GM21786 (cell line): Measurements from ENCODE around the gene SUMF1.
A peak's percentile ranks its signal among the peaks of the same experiment; 100 is the strongest.

Experiments
- ATAC-seq: cut with Tn5 transposase; IDR thresholded peaks from one replicate; pipeline ENCODE4 v1.9.1; 2021; ENCODE audit not compliant: unreplicated experiment

The SUMF1 gene

DNA sequence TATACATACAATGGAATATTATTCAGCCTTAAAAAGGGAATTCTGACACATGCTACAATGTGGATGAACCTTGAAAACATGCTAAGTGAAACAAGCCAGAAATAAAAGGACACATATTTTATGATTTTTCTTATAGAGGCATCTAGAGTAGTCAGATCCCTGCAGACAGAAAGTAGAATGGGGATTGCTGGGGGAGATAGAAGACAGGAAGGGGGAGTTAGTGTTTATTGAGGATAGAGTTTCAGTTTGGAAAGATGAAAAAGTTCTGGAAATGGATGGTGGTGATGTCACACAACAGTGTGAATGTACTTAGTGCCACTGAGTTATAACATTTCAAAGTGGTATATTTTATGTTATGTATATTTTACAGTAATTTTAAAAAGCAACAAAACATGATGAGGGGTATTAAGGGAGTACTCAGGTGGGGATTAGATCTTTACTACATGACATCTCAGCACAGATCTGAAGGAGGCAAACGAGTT, 30.8 kb upstream of the SUMF1 start:
- no peak for ATAC-seq

DNA sequence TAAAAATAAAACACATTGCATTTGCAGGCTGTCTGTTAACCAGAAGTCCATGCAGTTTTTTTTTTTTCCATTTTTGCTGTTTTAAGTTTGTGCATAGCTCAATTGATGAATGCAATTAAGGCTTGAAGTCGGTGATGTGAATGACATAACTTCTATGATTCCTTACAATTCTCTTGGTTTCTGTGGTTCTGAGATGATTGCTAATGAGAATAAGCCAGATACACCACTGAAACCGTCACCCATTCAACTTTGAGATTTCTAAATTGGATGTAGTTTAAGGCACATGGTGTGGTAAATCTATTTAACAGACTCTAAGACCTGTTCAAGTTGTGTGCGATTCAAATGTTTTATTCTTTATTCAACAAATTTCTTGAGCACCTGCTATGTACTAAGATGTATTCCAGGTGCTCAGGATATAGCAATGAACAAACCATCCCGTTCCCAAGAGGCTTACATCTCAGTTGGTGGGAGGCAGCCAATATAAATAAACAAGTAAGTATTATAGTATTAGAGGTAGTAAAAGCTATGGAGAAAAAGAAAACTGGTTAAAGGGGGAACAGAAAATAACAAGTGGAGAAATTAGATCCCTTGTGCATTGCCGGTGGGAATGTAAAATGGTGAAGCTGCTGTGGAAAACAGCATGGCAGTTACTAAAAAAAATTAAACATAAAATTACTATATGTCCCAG, 30.1 kb upstream of the SUMF1 start:
- ATAC-seq: no peak

DNA sequence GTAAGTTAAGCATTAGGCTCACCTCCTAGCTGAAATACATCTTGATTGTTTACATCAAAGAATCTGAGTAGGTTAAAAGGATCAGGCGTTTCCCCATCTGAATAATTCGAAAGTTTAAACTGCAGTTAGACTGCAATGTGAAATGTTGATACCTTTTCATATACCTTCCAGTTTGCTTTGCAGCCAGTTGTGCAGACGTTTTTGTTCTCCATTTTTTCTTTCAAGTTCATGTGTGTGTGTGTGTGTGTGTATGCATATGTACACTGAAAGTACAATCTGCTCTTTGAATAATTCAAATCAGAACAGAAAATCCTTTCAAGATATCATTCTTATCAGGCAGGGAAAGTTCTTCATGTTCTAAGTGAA, 29.0 kb upstream of the SUMF1 start:
- no peak for ATAC-seq

DNA sequence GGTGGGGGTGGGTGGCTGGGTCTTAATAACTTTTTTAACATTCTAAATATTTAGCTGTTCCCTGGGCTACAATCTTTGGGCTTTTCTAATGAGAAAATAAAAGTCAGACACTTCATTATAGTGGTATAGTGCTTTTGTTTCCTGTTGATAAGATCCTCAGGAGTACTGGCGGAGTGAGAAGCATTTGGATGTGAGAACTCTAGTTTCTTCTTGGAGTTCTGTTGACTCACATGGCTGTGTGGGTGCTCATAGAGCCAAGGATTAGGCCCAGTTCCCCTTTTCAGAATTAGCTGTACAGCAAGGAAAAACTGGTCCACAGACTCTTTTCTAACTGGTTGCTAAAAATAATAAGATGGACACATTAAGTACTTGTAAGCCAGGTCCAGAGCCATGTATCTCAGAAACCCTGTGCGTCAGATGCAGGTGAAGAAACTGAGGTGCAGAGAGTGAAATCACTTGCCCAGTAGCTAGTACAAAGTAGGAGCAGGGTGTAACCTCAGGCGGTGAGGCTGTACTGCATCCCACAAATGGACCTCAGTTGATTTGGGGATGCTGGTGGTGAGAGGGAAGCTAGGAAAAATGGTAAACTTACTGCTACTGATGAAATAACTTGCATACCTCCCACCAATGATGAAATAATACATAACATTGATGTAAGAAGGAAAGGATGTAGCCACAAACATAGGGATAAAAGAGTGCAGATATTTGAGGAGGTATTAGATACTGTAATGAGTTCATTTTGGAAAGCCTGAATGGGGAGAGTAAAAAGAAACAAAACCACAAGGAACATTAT, 28.4 kb upstream of the SUMF1 start:
- no peak for ATAC-seq

DNA sequence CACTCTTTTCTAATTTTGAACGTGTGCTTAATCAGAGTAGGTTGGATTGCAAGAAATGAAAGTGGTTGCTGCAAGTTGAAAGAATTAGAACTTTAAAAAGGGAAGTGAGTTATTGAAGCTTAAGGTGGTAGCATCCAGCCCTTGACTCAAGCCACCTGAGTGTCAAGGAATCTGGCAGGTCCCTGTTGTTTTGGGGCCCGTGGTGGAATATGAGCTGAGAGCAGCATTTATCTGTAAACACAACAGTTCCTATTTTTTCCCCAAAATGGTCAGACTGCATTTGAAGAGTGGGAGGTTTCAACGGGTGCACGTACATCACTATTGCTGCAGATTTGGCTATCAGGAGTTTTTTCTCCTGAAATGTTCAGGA, 27.8 kb upstream of the SUMF1 start:
- ATAC-seq: peak; percentile 24

DNA sequence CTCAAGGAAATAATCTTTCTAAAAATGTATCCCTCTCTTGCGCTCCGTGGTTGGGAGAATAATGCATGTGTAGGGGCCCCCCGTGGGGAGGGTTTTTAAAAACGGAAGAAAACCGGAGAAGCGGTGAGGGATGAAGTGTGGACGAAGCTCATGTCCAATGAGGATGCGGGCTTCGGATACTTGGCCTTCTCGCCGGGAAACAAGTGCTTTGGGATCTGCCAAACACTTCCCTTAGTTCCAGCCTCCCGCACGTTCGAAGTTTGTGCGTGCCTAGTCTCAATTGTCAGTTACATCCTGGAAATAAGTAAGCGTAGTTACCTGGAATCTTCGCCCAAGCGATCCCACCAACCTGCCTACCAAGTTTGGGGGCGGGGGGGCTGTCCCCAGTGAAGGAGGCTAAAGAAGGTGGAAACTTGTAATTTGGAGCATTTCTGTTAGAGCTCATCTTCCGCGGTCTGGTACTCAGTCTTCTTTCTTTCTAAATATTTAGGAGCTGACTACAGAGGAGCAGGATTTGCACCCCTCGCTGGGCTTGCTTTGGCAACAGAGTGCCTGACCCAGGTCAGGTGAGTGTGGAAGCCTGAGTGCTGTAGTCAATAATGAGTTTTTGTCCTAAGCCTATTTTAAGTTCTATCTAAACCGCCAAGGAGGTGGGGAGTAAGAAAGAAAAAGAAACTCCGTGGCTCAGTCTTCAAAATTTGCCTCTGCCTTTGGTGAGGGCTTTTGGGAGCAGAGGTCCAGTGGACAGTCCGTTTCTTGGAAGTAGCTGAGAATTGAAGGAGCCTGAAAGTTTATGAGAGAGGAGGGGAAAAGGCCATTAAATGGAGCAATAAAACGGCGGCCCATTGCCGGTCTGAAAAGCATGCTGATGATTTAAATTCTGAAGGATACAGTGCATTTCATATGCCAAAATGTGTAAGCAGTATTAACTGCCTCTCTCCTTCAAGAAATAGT, 27.1 kb upstream of the SUMF1 start:
- no peak for ATAC-seq

DNA sequence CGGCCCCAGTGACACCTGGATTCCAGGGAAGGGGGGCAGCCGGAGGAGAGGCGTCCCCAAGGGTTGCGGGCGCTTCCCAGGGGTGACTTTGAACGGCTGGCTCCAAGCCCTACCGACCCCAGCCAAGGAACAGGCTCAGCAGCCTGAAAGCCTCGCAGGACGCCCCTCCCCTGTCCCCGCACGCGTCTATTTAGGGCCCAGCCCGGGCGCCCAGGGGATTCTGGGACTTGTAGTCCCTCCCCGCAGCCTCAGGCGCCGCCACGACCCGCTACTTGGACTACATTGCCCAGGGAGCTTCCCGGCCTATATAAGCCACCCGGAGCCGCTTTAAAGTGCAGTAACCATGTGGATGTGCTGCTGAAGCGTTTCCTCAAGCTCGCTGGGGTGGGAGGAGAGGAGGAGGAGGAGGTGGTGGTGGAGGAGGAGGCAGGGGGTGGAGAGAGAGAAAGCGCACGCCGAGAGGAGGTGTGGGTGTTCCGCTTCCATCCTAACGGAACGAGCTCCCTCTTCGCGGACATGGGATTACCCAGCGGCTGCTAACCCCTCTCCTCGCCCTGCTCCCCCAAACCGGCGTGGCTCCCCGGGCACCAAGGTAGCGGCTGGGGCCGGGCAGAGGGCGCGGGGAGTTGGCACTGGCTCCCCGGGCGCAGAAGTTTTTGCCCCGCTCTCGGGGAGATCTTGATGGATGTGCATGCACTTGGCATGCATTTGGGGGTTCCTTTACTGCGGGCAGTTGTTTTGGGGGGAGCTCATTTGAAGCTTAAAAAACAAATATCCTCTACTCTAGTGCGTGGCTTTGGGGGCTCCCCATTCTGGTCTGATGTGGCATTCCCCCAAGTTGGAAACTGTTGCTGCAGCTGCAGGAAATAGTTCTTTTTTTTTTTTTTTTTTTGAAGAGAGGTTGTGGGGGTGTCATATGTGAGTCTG, 26.2 kb upstream of the SUMF1 start, which contains the start of gene ITPR1:
TSS of gene ITPR1 (plus strand) at position 335 of the 927 bp plus-strand sequence. CDS start 23,144 bp downstream, outside the sequence.
- ATAC-seq: peak; percentile 89

DNA sequence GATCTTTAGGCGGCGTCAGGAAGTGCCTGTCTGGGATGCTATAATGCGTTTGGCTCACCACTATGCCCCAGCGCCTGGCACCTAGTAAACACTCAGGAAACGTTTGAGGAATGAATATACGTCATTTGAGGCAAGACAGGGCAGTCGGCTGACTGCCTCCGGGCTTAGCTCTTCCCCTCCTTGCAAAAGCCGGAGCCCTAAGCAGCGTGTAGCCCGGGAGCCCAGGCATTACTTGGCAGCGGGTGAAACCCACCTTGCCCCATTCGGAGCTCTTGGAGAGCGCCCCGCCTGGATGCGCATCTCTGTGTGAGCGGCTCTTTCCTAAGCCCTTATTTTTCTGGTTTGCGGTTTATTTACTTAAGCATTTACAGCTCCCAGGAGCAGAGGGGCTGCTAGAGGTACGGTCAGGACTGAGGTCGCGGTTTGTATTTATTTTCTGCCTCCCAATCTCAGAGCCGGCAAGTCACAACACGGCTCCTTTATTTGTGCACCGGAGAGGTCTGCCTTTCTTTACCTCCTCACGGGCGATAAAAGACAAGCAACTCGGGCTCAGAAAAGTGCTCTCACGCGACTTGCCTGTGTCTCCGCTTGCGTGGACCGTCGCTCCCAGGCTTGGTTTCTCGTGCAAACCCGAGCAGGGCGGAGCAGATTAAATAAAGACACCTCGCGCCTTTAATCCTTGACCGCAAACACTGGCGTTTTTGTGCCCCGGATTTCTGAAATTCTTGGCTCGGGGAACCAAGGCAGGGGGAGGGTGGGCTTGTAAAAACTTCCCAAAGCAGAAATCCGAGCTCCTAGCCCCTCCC, 25.3 kb upstream of the SUMF1 start:
- no peak for ATAC-seq

DNA sequence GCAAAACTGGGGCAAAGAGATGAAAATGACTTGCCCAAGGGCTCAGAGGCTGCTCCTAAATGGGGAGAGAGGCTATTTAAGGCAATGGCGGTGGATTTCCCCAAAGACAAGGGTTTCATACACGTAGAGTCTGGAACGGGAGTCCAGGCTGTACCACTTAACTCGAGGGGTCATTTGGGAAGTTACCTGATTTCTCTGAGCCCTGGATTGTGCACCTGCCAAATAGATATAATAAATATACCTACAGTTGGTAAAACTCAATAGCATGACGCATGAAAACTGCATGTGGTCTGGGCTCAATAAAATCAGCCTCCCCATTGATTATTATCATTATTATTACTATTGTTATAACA, 24.8 kb upstream of the SUMF1 start:
- no peak for ATAC-seq

DNA sequence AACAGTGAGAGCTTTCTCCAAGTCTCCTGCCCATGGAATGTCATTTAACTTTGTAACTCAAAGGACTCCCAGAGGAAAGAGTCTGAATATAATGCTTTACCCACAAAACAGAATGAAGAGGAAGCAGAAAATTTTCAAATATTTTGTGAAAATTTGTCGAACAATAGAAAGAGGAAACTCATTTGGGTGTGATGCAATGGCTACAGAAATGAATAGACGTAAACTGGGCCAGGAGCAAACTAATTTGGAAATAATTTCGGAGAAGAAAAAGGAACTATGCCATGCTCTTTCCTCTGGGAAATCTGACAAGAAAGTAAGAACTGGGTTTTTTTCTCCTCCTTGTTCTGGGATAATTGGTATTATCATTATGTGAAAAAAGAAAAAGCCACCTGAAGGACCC, 11.2 kb upstream of the SUMF1 start:
- no peak for ATAC-seq

DNA sequence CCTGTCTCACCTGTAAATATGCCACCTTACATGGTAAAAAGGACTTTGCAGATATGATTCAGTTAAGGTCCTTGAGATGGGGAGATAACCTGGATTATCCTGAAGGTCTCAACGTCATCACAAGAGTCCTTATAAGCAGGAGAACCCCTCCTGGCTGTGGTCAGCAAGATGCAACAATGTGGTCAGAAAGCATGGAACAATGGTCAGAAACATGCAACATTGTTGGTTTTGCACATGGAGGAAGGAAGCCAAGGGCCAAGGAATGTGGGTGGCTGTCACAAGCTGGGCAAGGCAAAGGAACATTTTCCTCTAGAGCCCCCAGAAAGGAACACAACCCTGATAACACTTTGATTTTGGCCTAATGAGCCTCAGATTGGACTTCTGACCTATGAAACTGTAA, 9.4 kb upstream of the SUMF1 start:
- ATAC-seq: no peak

DNA sequence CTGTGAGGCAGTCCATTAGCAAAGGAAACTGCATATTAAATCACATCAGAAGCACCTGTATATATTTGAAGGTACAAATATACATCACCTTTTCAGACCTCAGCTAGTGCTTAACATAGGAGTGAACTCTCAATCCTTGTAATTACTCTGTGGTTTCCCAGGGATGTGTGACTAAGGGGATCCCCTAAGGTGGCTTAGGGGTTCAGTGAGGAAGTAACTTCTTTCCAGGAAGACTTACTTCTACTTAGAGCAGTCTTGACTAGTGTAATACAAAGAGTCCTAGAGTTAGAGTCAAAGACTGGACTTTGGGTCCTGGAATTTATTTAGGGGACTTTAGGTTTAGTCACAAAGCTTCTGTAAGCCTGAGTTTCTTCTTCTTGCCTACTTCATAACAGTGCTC, 8.7 kb upstream of the SUMF1 start:
- ATAC-seq: no peak

DNA sequence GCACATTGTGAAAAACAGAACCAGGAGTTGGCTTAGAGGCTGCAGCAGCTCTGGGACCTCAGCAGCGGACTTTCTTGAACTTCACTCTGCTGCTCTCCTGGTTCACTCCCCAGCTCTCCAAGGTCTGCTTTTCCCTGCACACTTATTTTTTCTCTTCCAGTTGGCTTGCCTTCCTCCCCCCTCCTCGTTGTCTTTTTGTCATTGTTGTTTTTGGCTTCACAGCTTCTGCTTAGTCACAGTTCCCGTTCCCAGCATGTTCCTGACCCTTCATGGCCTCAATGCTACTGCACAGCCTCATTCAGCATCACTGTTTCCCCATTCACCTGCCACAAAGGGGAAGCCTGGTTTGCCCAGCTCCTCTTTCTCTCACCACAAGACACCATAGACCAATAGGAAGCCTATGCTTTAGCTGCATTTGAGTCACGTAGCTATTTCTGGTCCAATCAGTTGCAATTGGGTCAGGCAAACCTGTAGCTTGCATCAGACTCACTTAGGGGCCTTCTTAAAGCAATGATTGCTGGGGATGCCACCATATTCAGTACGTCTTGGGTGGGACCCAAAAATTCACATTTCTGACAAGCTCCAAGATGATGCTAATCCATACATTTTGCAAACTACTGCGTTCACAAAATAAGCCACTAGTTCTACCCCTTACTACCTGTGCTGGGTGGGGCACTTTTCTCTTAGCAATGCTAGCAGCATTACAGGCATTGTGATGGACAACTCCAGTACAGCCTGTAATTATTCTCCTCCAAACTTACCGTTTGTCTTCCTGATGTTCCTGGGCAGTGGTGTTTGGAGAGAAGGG, 7.8 kb upstream of the SUMF1 start:
- ATAC-seq: peak; percentile 61

DNA sequence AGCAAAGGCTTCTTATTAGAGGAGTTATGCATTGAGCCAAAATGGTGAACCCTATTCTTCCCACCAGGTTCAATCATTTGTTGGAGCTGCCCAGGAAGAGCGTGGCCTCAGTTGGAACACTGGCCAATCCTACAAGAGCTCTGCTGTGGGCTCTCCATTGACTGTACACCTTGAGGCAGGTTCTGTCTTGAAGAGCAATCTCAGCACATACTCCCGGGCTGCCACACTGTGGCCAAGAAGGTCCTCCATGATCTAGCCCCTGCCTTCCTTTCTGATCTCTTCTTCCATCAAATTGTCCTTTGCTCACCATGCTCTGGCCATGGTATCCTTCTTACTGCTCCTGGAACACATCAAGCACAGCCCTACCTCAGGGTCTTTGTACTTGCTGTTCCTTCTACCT, 5.7 kb upstream of the SUMF1 start:
- ATAC-seq: no peak

DNA sequence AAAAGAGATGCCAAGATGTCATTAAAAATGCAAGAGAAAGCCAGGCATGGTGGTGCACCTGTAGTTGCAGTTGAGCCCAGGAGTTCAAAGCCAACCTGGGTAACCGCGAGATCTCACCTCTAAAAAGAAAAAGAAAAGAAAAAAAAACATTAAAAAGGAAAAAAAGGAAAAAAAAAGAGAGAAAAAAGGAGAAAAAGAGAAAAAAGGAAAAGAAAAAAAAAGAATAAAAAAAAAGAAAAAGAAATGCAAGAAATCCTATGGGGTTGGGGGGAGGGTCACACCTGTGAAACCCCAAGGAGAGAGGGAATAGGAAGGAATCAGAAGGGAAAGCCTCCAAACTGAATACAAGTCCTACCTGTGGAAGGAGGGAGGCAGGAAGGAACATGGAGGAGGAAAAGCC, 5.2 kb upstream of the SUMF1 start:
- no peak for ATAC-seq

DNA sequence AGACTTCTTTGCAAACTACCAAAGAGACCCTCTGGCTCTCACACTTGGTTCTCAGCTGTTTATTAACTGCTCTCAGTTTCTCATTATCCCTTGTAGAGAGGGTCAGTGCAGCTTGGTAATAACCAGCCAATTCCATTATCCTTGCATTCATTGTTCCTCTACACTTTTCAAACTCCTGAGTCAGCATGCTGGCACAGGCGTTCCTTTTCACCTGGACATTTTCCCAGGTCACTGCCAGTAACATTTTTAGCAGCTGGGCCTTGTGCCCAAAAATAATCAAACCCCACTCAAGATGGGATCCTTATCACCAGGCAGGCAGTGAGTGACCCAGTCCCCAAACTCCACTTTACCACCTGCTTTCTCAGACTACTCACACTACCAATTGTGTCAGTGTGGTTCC, 4.8 kb upstream of the SUMF1 start:
- no peak for ATAC-seq

DNA sequence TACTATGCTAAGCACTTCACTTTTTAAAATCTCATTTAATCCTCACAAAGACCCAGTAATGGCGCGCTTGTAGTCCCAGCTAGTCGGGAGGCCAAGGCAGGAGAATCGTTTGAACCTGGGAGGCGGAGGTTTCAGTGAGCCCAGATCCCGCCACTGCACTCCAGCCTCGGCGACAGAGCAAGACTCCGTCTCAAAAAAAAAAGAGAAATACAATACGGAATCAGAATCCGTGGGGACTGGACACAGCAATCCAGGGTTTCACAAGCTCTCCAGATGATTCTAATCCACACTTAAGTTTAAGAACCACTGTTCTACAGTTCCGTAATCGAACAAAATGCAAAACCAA, 426 bp upstream of the SUMF1 start:
- no peak for ATAC-seq

DNA sequence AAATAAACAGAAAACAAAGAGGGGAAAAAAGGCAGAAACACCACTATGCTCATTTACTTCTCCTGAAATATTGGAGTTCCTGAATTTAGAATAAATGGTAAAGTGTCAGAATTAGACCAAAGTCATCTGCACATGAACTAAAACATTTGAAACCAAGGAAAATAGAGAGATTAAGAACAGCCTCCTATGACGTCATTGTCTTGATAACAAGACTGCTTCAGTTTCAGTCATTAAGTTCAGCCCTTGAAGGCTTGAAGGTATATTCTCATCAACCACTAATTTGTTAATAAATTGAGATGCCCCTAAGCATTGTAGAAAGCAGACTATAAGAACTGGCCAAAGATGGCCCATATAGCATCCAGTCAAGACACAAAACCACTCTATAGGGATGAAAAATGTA, 2.5 kb downstream of the SUMF1 start:
- no peak for ATAC-seq
